Measurements from ENCODE around the gene ATR.
"Not testable (repeated sequence)": the region's sequence is repeated elsewhere in the genome, so short reads cannot be mapped to it uniquely, and the experiment has no call there.

Gene ATR

GRCh38 chr3:142608631-142609030 is 30.1 kb upstream of the ATR start:
- in situ Hi-C loops (cut with MboI; ENCODE audit: low pct_unique_long_range_greater_than_20kb, low sequenced_read_pairs, unreplicated experiment): no loop called here
- TF ChIP-seq, protein P1, sequence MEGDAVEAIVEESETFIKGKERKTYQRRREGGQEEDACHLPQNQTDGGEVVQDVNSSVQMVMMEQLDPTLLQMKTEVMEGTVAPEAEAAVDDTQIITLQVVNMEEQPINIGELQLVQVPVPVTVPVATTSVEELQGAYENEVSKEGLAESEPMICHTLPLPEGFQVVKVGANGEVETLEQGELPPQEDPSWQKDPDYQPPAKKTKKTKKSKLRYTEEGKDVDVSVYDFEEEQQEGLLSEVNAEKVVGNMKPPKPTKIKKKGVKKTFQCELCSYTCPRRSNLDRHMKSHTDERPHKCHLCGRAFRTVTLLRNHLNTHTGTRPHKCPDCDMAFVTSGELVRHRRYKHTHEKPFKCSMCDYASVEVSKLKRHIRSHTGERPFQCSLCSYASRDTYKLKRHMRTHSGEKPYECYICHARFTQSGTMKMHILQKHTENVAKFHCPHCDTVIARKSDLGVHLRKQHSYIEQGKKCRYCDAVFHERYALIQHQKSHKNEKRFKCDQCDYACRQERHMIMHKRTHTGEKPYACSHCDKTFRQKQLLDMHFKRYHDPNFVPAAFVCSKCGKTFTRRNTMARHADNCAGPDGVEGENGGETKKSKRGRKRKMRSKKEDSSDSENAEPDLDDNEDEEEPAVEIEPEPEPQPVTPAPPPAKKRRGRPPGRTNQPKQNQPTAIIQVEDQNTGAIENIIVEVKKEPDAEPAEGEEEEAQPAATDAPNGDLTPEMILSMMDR (IDR thresholded peaks at IDR 0.05; ENCODE audit: extremely low read depth, insufficient read depth, missing control alignments): no peak
- no peak for DNase-seq (ENCODE audit: low spot score)

GRCh38 chr3:142604940-142605339 is 26.4 kb upstream of the ATR start:
- no peak for DNase-seq (ENCODE audit: low spot score)
- TF ChIP-seq, protein P1 (IDR thresholded peaks at IDR 0.05; ENCODE audit: extremely low read depth, insufficient read depth, missing control alignments): no peak
- in situ Hi-C loops (cut with MboI; ENCODE audit: low pct_unique_long_range_greater_than_20kb, low sequenced_read_pairs, unreplicated experiment): no loop called here

DNA sequence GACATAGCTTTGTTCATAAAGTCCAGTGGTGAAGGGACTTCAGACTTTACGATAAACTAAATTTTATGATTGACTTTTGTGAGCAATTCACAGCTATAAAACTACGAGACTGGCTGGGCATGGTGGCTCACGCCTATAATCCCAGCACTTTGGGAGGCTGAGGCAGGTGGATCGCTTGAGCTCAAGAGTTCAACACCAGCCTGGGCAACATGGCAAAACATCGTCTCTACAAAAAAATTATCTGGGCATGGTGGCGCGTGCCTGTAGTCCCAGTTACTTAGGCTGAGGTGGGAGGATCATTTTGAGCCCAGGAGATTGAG is 24.8 kb upstream of the ATR start:
- in situ Hi-C loops (cut with MboI; ENCODE audit: low pct_unique_long_range_greater_than_20kb, low sequenced_read_pairs, unreplicated experiment); DNase-seq (ENCODE audit: low spot score): not testable (repeated sequence)

GRCh38 chr3:142602619-142603385 is 24.3 kb upstream of the ATR start:
- TF ChIP-seq, protein P1 (IDR thresholded peaks at IDR 0.05; ENCODE audit: extremely low read depth, insufficient read depth, missing control alignments): no peak
- in situ Hi-C loops (cut with MboI; ENCODE audit: low pct_unique_long_range_greater_than_20kb, low sequenced_read_pairs, unreplicated experiment): no loop called here
- DNase-seq (ENCODE audit: low spot score): no peak

DNA sequence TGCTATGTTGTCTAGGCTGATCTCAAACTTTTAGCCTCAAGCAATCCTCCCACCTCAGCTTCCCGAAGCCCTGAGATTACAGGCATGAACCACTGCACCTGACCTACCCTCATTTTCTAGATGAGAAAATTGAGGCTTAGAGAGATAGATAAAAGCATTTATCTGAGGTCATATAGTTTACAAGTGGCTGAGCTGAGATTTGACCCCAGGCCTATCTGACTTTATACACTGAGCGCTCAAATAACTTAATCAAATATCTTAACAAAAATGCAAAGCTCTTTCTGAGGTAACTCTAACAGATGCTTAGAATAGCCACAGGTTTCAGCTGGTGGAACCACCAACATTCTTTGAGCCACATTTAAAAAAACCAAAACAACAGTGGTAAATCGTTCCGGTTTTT is 23.2 kb upstream of the ATR start:
- in situ Hi-C loops (cut with MboI; ENCODE audit: low pct_unique_long_range_greater_than_20kb, low sequenced_read_pairs, unreplicated experiment): no loop called here
- DNase-seq (ENCODE audit: low spot score): no peak
- TF ChIP-seq, protein P1 (IDR thresholded peaks at IDR 0.05; ENCODE audit: extremely low read depth, insufficient read depth, missing control alignments): no peak

- TF ChIP-seq, protein P1 (IDR thresholded peaks at IDR 0.05; ENCODE audit: extremely low read depth, insufficient read depth, missing control alignments): no peak
- no peak for DNase-seq (ENCODE audit: low spot score)
- in situ Hi-C loops (cut with MboI; ENCODE audit: low pct_unique_long_range_greater_than_20kb, low sequenced_read_pairs, unreplicated experiment): loop anchor here (25.0 kb wide), 1 partner anchor 389 kb away; no protein-coding TSS in a partner anchor
Measured at GRCh38 chr3:142597906-142598305, 19.4 kb upstream of the ATR start.

- DNase-seq (ENCODE audit: low spot score): no peak
- TF ChIP-seq, protein P1 (IDR thresholded peaks at IDR 0.05; ENCODE audit: extremely low read depth, insufficient read depth, missing control alignments): no peak
- in situ Hi-C loops (cut with MboI; ENCODE audit: low pct_unique_long_range_greater_than_20kb, low sequenced_read_pairs, unreplicated experiment): loop anchor here (25.0 kb wide), 1 partner anchor 391 kb away; no protein-coding TSS in a partner anchor
Measured at GRCh38 chr3:142596726-142597088, 18.2 kb upstream of the ATR start.

Data from GM13977 (cell line).